Measurements from ENCODE around the gene RPL5. TPM values are rescaled to one million over a fixed set of nuclear protein-coding genes. Genes with fewer than 3 reads are reported as not detected.

RPL5 gene
- total and polyA plus RNA-seq, 2 experiments from 2014 or later = 2,182 to 3,547 TPM

GRCh38 chr1:92855236-92855635 is 23.4 kb downstream of the RPL5 start (continued):
- TF ChIP-seq REST (IDR thresholded peaks at IDR 0.05; ENCODE audit: unreplicated experiment) (no peak), CREB1 (CRISPR knock-in tag; IDR thresholded peaks at IDR 0.05; ENCODE audit: low read depth) (no peak), ZNF331 (CRISPR knock-in tag; IDR thresholded peaks at IDR 0.05; ENCODE audit: low read depth) (no peak), EZH2 (IDR thresholded peaks at IDR 0.05; ENCODE audit: low read depth, unreplicated experiment) (no peak), NANOG (IDR thresholded peaks at IDR 0.05; ENCODE audit: borderline replicate concordance) (no peak), EZH2phosphoT487 (IDR thresholded peaks at IDR 0.05; ENCODE audit: unreplicated experiment) (no peak)
- TF ChIP-seq, protein P1, sequence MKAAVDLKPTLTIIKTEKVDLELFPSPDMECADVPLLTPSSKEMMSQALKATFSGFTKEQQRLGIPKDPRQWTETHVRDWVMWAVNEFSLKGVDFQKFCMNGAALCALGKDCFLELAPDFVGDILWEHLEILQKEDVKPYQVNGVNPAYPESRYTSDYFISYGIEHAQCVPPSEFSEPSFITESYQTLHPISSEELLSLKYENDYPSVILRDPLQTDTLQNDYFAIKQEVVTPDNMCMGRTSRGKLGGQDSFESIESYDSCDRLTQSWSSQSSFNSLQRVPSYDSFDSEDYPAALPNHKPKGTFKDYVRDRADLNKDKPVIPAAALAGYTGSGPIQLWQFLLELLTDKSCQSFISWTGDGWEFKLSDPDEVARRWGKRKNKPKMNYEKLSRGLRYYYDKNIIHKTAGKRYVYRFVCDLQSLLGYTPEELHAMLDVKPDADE (IDR thresholded peaks at IDR 0.05) = no peak

DNA sequence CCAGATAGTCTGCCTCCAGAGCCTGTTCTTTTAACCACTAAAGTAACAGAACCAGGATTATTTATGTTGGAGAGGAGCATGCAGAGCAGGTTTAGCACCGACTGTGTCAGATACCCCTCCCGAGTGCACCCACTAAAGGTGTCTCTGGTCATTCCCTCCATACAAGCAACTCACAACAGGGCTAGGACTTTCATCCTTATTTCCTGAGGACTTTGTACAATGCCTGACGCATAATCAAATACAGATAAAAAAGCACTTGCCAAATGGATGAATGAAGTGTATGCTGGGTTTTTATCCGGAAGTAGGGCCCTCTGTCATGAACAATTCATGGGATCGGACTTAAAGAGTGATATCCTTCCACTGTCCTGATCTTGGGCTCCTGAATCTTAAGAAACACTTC is 26.0 kb downstream of the RPL5 start:
- H3K27me3 Mint-ChIP-seq (ENCODE audit: insufficient read depth, low read depth, poor library complexity) = peaks cover 2% of the 10 kb centered on the region
- no peak for ATAC-seq
- H3K9me3 Mint-ChIP-seq = no peaks in the 10 kb centered on the region
- TF ChIP-seq ZNF114 (CRISPR knock-in tag; IDR thresholded peaks at IDR 0.05) = no peak
- TF ChIP-seq CREB1 (CRISPR knock-in tag; IDR thresholded peaks at IDR 0.05; ENCODE audit: low read depth) = no peak
- TF ChIP-seq JUNB (IDR thresholded peaks at IDR 0.05; ENCODE audit: unreplicated experiment) = no peak
- TF ChIP-seq, protein P2, sequence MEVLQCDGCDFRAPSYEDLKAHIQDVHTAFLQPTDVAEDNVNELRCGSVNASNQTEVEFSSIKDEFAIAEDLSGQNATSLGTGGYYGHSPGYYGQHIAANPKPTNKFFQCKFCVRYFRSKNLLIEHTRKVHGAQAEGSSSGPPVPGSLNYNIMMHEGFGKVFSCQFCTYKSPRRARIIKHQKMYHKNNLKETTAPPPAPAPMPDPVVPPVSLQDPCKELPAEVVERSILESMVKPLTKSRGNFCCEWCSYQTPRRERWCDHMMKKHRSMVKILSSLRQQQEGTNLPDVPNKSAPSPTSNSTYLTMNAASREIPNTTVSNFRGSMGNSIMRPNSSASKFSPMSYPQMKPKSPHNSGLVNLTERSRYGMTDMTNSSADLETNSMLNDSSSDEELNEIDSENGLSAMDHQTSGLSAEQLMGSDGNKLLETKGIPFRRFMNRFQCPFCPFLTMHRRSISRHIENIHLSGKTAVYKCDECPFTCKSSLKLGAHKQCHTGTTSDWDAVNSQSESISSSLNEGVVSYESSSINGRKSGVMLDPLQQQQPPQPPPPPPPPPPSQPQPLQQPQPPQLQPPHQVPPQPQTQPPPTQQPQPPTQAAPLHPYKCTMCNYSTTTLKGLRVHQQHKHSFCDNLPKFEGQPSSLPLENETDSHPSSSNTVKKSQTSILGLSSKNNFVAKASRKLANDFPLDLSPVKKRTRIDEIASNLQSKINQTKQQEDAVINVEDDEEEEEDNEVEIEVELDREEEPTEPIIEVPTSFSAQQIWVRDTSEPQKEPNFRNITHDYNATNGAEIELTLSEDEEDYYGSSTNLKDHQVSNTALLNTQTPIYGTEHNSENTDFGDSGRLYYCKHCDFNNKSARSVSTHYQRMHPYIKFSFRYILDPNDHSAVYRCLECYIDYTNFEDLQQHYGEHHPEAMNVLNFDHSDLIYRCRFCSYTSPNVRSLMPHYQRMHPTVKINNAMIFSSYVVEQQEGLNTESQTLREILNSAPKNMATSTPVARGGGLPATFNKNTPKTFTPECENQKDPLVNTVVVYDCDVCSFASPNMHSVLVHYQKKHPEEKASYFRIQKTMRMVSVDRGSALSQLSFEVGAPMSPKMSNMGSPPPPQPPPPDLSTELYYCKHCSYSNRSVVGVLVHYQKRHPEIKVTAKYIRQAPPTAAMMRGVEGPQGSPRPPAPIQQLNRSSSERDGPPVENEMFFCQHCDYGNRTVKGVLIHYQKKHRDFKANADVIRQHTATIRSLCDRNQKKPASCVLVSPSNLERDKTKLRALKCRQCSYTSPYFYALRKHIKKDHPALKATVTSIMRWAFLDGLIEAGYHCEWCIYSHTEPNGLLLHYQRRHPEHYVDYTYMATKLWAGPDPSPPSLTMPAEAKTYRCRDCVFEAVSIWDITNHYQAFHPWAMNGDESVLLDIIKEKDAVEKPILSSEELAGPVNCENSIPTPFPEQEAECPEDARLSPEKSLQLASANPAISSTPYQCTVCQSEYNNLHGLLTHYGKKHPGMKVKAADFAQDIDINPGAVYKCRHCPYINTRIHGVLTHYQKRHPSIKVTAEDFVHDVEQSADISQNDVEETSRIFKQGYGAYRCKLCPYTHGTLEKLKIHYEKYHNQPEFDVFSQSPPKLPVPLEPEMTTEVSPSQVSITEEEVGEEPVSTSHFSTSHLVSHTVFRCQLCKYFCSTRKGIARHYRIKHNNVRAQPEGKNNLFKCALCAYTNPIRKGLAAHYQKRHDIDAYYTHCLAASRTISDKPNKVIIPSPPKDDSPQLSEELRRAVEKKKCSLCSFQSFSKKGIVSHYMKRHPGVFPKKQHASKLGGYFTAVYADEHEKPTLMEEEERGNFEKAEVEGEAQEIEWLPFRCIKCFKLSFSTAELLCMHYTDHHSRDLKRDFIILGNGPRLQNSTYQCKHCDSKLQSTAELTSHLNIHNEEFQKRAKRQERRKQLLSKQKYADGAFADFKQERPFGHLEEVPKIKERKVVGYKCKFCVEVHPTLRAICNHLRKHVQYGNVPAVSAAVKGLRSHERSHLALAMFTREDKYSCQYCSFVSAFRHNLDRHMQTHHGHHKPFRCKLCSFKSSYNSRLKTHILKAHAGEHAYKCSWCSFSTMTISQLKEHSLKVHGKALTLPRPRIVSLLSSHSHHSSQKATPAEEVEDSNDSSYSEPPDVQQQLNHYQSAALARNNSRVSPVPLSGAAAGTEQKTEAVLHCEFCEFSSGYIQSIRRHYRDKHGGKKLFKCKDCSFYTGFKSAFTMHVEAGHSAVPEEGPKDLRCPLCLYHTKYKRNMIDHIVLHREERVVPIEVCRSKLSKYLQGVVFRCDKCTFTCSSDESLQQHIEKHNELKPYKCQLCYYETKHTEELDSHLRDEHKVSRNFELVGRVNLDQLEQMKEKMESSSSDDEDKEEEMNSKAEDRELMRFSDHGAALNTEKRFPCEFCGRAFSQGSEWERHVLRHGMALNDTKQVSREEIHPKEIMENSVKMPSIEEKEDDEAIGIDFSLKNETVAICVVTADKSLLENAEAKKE (CRISPR knock-in tag; IDR thresholded peaks at IDR 0.05) = no peak
- TF ChIP-seq, protein P1 (IDR thresholded peaks at IDR 0.05) = no peak
- no peak for TF ChIP-seq EZH2 (IDR thresholded peaks at IDR 0.05; ENCODE audit: low read depth, unreplicated experiment)
- no peak for TF ChIP-seq ZNF331 (CRISPR knock-in tag; IDR thresholded peaks at IDR 0.05; ENCODE audit: low read depth)
- TF ChIP-seq STAT1 (IDR thresholded peaks at IDR 0.05; ENCODE audit: unreplicated experiment) = no peak

More for the DNA sequence above, 26.0 kb downstream of the RPL5 start:
- Mint-ChIP-seq H3K4me3 (no peak overlapping the region), H3K4me1 (0 out of 3 replicates have a peak, but pooled peaks cover 3% of the 10 kb centered on the region), H3K36me3 (ENCODE audit: low read depth) (no peaks in the 10 kb centered on the region), H3K27ac (no peak overlapping the region)
- no peaks in the 10 kb centered on the region for H4K20me1 ChIP-seq (replicated peaks; ENCODE audit: insufficient read depth)
- no peak overlapping the region for H3K27ac ChIP-seq (ENCODE audit: low read depth)
- H3K4me1 ChIP-seq (ENCODE audit: insufficient read depth) = no peaks in the 10 kb centered on the region
- no peaks in the 10 kb centered on the region for H3K9me2 ChIP-seq (ENCODE audit: insufficient read depth)
- no peaks in the 10 kb centered on the region for H3F3A ChIP-seq (replicated peaks; ENCODE audit: low read depth)
- no peaks in the 10 kb centered on the region for H3K36me3 ChIP-seq (ENCODE audit: insufficient read depth)
- no peak for DNase-seq (ENCODE audit: low spot score)
- no peaks in the 10 kb centered on the region for H3K79me2 ChIP-seq (replicated peaks; ENCODE audit: insufficient read depth)
- no peak overlapping the region for H3K4me3 ChIP-seq
- H3K4me2 ChIP-seq = no peak overlapping the region
- H3K27me3 ChIP-seq (ENCODE audit: insufficient read depth) = no peaks in the 10 kb centered on the region
- H2AFZ ChIP-seq = no peak overlapping the region

All from GM23338 (cell line).